ENCODE measurements around the gene TMEM50B.
A peak's percentile ranks its signal among the peaks of the same experiment; 100 is the strongest.

The TMEM50B gene

DNA sequence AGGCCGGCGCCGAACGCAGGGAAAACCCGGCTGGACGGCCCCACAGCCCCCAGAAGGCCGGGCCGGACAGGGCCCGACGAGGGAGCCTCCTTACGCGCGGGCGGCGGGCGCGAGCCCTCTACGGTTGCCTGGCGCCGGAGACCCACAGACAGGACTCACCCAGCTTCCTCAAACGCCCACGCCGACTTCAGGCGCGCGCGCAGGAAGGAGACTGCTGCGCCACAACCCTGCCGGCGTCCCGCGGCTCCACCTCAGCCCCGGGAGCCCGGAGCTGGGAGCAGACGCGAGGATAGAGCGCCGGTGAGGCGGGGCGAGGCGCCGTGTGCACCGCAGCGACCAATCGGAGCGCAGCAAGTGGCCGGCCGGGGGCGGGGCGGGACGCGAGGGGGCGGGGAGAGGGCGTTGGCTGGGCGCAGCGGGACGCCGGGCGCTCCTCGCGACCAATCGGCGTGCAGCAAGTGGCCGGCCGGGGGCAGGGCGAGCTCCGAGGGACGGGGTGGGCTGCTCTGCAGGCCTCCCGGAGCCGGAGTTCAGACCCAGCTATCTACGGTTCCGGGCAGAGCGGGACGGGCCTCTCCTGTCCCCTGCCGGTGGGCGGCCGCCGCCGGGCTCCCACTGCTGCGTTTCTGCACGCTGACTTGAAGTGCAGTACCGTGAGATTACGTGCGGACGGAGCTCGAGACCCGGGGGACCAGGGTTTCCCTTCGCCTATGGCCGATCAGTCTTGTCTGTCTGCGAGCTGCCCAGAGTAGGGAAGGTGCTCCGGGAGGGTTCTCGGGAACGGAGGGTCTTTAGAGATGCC is at the start of gene TMEM50B:
Gene TMEM50B, minus strand, starts transcription at position 296 of the 802 bp plus-strand sequence. CDS start 11,089 bp downstream, outside the sequence.
- peak within 1 kb of the TSS; percentile 94 for H2AFZ ChIP-seq (ENCODE audit: low read depth, low read length)
- peaks cover 19% of the 10 kb centered on the region for H3K79me2 ChIP-seq (ENCODE audit: insufficient read depth, low read length)
- H4K20me1 ChIP-seq (ENCODE audit: insufficient read depth, low read length), result peaks cover 4% of the 10 kb centered on the region; the same call in 1 of the 2 replicates
- peak within 1 kb of the TSS; percentile 90 for H3K4me2 ChIP-seq (ENCODE audit: insufficient read depth, low read length)
- H3K4me3 ChIP-seq (ENCODE audit: low read depth in 1 of 2, low read length in 2 of 2), result peak within 1 kb of the TSS; percentile 77 to 78
- no peaks in the 10 kb centered on the region for H3K36me3 ChIP-seq (ENCODE audit: insufficient read depth, low read length)
- ATAC-seq (ENCODE audit: insufficient read depth, low read depth), result peak; percentile 93
- peak; percentile 97 for DNase-seq
- H3K27ac ChIP-seq (ENCODE audit: low read length), result peak within 1 kb of the TSS; percentile 71
- peak within 1 kb of the TSS; percentile 85 for H3K9ac ChIP-seq (ENCODE audit: low read depth, low read length)
- TF ChIP-seq EZH2 (IDR thresholded peaks at IDR 0.05; ENCODE audit: borderline replicate concordance, low read depth, low read length, severe bottlenecking), result no peak
- TF ChIP-seq, protein P1, sequence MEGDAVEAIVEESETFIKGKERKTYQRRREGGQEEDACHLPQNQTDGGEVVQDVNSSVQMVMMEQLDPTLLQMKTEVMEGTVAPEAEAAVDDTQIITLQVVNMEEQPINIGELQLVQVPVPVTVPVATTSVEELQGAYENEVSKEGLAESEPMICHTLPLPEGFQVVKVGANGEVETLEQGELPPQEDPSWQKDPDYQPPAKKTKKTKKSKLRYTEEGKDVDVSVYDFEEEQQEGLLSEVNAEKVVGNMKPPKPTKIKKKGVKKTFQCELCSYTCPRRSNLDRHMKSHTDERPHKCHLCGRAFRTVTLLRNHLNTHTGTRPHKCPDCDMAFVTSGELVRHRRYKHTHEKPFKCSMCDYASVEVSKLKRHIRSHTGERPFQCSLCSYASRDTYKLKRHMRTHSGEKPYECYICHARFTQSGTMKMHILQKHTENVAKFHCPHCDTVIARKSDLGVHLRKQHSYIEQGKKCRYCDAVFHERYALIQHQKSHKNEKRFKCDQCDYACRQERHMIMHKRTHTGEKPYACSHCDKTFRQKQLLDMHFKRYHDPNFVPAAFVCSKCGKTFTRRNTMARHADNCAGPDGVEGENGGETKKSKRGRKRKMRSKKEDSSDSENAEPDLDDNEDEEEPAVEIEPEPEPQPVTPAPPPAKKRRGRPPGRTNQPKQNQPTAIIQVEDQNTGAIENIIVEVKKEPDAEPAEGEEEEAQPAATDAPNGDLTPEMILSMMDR (IDR thresholded peaks at IDR 0.05; ENCODE audit: borderline replicate concordance, extremely low read depth, low read length, poor library complexity, severe bottlenecking), result peak; percentile 49
- peaks cover 18% of the 10 kb centered on the region for H3K4me1 ChIP-seq (ENCODE audit: insufficient read depth, low read length)
- no peaks in the 10 kb centered on the region for H3K9me3 ChIP-seq (ENCODE audit: insufficient read depth, low read length, severe bottlenecking)
- no peaks in the 10 kb centered on the region for H3K27me3 ChIP-seq (ENCODE audit: insufficient read depth, low read length, poor library complexity)

DNA sequence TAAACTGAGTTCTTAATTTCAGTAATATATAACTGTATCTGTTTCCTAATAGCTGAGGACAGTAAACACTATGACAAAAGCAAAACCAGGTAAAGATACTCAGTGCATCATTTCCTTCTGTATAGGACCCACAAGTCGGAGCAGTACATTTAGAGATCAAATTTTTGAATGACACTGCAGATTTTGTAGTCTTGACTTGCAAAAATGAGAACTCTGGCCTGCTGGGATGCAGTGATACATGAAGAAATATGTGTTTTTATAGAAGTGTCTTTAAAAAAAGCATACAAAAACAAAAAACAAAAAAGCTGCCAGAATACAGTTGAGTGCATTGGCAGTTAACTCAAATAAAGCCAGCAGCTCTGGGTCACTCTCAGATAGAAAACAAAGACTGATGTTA is 43.2 kb upstream of the TMEM50B start:
- ATAC-seq (ENCODE audit: insufficient read depth, low read depth) (no peak), DNase-seq (no peak)
- H3K79me2 ChIP-seq (ENCODE audit: insufficient read depth, low read length), result no peaks in the 10 kb centered on the region
- TF ChIP-seq EZH2 (IDR thresholded peaks at IDR 0.05; ENCODE audit: borderline replicate concordance, low read depth, low read length, severe bottlenecking), result no peak
- TF ChIP-seq, protein P1 (IDR thresholded peaks at IDR 0.05; ENCODE audit: borderline replicate concordance, extremely low read depth, low read length, poor library complexity, severe bottlenecking), result no peak
- no peak overlapping the region for H3K4me2 ChIP-seq (ENCODE audit: insufficient read depth, low read length)
- no peaks in the 10 kb centered on the region for H3K4me1 ChIP-seq (ENCODE audit: insufficient read depth, low read length)
- no peak overlapping the region for H3K9ac ChIP-seq (ENCODE audit: low read depth, low read length)
- no peaks in the 10 kb centered on the region for H3K27me3 ChIP-seq (ENCODE audit: insufficient read depth, low read length, poor library complexity)
- H4K20me1 ChIP-seq (ENCODE audit: insufficient read depth, low read length), result no peaks in the 10 kb centered on the region
- no peak overlapping the region for H2AFZ ChIP-seq (ENCODE audit: low read depth, low read length)
- peaks cover 77% of the 10 kb centered on the region for H3K36me3 ChIP-seq (ENCODE audit: insufficient read depth, low read length)
- H3K27ac ChIP-seq (ENCODE audit: low read length), result no peak overlapping the region
- no peaks in the 10 kb centered on the region for H3K9me3 ChIP-seq (ENCODE audit: insufficient read depth, low read length, severe bottlenecking)
- no peak overlapping the region for H3K4me3 ChIP-seq (ENCODE audit: low read depth in 1 of 2, low read length in 2 of 2)

DNA sequence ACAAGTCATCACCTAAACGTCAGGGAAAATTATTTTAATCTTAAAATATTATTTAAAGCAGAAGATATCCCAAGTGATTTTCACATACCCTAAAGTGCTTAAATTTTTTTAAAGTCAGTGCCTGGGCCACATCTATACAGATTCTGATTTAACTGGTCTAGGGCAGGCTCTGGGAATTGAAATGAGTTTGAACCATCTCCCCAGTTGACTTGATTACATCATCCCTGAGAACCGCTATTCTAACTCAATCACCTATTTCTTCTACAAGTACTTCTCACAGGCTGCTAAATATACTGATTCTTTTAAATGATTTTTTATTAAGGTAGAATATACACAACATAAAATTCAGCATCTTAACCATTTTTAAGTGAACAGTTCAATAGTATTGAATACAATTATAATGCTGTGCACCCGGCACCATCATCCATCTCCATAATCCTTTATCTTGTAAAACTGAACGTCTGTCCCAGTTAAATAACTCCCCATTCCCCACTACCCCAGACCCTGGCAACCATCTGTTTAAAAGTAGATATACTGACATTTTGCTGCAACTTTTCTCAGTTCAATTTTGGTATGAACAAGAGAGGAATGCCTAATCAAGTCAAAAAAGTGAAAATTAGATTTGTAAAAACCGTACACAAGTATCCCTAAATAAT is 42.7 kb upstream of the TMEM50B start:
- Histone ChIP-seq H3K9me3 (ENCODE audit: insufficient read depth, low read length, severe bottlenecking) (no peaks in the 10 kb centered on the region), H2AFZ (ENCODE audit: low read depth, low read length) (no peak overlapping the region), H3K4me2 (ENCODE audit: insufficient read depth, low read length) (no peak overlapping the region), H3K79me2 (ENCODE audit: insufficient read depth, low read length) (no peaks in the 10 kb centered on the region), H3K36me3 (ENCODE audit: insufficient read depth, low read length) (peaks cover 77% of the 10 kb centered on the region), H3K4me1 (ENCODE audit: insufficient read depth, low read length) (no peaks in the 10 kb centered on the region), H4K20me1 (ENCODE audit: insufficient read depth, low read length) (no peaks in the 10 kb centered on the region), H3K27ac (ENCODE audit: low read length) (no peak overlapping the region), H3K27me3 (ENCODE audit: insufficient read depth, low read length, poor library complexity) (no peaks in the 10 kb centered on the region), H3K4me3 (ENCODE audit: low read depth in 1 of 2, low read length in 2 of 2) (no peak overlapping the region), H3K9ac (ENCODE audit: low read depth, low read length) (no peak overlapping the region)
- DNase-seq (no peak), ATAC-seq (ENCODE audit: insufficient read depth, low read depth) (no peak)
- TF ChIP-seq, protein P1 (IDR thresholded peaks at IDR 0.05; ENCODE audit: borderline replicate concordance, extremely low read depth, low read length, poor library complexity, severe bottlenecking), result no peak
- no peak for TF ChIP-seq EZH2 (IDR thresholded peaks at IDR 0.05; ENCODE audit: borderline replicate concordance, low read depth, low read length, severe bottlenecking)
